HL-60 (cell line): Measurements from ENCODE around the gene NKAIN2.

Experiments
- DNase-seq, 2 experiments: peaks; one replicate each; pipeline ENCODE4 v3.0.0-alpha.2; 2010 to 2020; ENCODE audit warnings: low read depth in 1 of 2, low spot score in 1 of 2
- H3K27ac ChIP-seq: fragments of 250-450 bp; sonication (Bioruptor Pico); replicated peaks from 2 replicates; pipeline ENCODE4 v1.5.1; 2020; ENCODE audit warnings: mild to moderate bottlenecking, moderate library complexity
- H3K27me3 ChIP-seq: fragments of 250-450 bp; sonication (Bioruptor Pico); 2 replicates; pipeline ENCODE4 v1.5.1; 2021; ENCODE audit warnings: mild to moderate bottlenecking, moderate library complexity; ENCODE audit not compliant: insufficient read depth, poor library complexity, severe bottlenecking
- H3K4me3 ChIP-seq: replicated peaks from 2 replicates; pipeline ENCODE4 v1.5.1; 2011; ENCODE audit warnings: mild to moderate bottlenecking, control low read depth, low read length; ENCODE audit not compliant: insufficient read depth
- CTCF ChIP-seq: IDR thresholded peaks from one replicate; pipeline ENCODE4 v1.5.1; 2011; ENCODE audit warnings: low read length, control low read depth, inconsistent platforms; ENCODE audit not compliant: insufficient read depth
- GABPA ChIP-seq: IDR thresholded peaks from 2 replicates; pipeline ENCODE4 v1.6.1; 2012; ENCODE audit warnings: low read depth
- POLR2AphosphoS5 ChIP-seq: IDR thresholded peaks from 2 replicates; pipeline ENCODE4 v1.6.1; 2012; ENCODE audit warnings: low read depth
- SPI1 ChIP-seq: IDR thresholded peaks from 2 replicates; pipeline ENCODE4 v1.6.1; 2012; ENCODE audit warnings: low read depth, mild to moderate bottlenecking, borderline replicate concordance
- TF ChIP-seq, protein P1 (sequence below): IDR thresholded peaks from 2 replicates; pipeline ENCODE4 v1.6.1; 2012; ENCODE audit warnings: low read depth; ENCODE audit not compliant: insufficient replicate concordance

NKAIN2 gene

DNA sequence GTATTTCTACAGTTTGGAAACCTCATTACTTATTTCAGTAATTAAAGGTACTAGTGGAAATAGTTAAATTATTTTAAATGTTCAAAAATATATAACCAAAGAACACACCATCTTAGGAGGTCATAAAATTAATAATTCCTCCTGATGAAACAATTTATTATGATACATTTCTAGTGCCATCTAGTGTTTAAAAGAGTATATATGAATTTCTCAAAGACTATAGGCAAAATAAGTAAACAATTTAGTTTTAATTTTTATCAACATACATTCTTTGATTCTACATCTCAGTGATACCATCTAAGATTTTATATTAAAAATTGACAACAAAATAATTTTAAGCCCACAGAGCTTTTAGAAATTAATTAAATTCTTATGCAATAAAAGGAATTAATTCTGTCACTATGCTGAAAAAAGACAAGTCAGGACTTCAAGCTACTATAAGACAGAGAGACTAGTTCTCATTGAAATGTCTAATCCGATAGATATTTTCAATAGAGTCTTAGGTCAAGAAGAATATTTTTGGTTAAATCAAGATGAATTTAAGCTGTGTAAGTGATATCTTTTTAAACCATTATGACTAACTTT is 1050.8 kb downstream of the NKAIN2 start:
- peaks cover 2% of the 10 kb centered on the region for H3K27me3 ChIP-seq
- no peak for DNase-seq
- no peak overlapping the region for H3K4me3 ChIP-seq
- H3K27ac ChIP-seq, result no peak overlapping the region
- TF ChIP-seq CTCF (no peak), GABPA (no peak), POLR2AphosphoS5 (no peak), SPI1 (no peak)
- TF ChIP-seq, protein P1, sequence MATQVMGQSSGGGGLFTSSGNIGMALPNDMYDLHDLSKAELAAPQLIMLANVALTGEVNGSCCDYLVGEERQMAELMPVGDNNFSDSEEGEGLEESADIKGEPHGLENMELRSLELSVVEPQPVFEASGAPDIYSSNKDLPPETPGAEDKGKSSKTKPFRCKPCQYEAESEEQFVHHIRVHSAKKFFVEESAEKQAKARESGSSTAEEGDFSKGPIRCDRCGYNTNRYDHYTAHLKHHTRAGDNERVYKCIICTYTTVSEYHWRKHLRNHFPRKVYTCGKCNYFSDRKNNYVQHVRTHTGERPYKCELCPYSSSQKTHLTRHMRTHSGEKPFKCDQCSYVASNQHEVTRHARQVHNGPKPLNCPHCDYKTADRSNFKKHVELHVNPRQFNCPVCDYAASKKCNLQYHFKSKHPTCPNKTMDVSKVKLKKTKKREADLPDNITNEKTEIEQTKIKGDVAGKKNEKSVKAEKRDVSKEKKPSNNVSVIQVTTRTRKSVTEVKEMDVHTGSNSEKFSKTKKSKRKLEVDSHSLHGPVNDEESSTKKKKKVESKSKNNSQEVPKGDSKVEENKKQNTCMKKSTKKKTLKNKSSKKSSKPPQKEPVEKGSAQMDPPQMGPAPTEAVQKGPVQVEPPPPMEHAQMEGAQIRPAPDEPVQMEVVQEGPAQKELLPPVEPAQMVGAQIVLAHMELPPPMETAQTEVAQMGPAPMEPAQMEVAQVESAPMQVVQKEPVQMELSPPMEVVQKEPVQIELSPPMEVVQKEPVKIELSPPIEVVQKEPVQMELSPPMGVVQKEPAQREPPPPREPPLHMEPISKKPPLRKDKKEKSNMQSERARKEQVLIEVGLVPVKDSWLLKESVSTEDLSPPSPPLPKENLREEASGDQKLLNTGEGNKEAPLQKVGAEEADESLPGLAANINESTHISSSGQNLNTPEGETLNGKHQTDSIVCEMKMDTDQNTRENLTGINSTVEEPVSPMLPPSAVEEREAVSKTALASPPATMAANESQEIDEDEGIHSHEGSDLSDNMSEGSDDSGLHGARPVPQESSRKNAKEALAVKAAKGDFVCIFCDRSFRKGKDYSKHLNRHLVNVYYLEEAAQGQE, result no peak

GRCh38 chr6:124857746-124858145 is 1054.1 kb downstream of the NKAIN2 start:
- DNase-seq, result no peak
- H3K27me3 ChIP-seq, result peaks cover 2% of the 10 kb centered on the region
- H3K27ac ChIP-seq, result no peak overlapping the region
- H3K4me3 ChIP-seq, result no peak overlapping the region
- TF ChIP-seq CTCF (no peak), GABPA (no peak), SPI1 (no peak)

GRCh38 chr6:124858564-124858963 is 1054.9 kb downstream of the NKAIN2 start:
- no peak for DNase-seq
- no peak for TF ChIP-seq GABPA
- TF ChIP-seq, protein P1, result no peak
- no peak for TF ChIP-seq POLR2AphosphoS5
- no peak for TF ChIP-seq SPI1
- no peak for TF ChIP-seq CTCF
- H3K4me3 ChIP-seq, result no peak overlapping the region

GRCh38 chr6:124859366-124859765 is 1055.7 kb downstream of the NKAIN2 start:
- DNase-seq, result no peak
- TF ChIP-seq CTCF (no peak), SPI1 (no peak), POLR2AphosphoS5 (no peak), GABPA (no peak)
- TF ChIP-seq, protein P1, result no peak
- H3K27ac ChIP-seq, result no peak overlapping the region
- H3K4me3 ChIP-seq, result no peak overlapping the region
- H3K27me3 ChIP-seq, result peaks cover 2% of the 10 kb centered on the region

More at GRCh38 chr6:124858564-124858963, 1054.9 kb downstream of the NKAIN2 start:
- Histone ChIP-seq H3K27ac (no peak overlapping the region), H3K27me3 (peaks cover 2% of the 10 kb centered on the region)
